GM20000 (cell line): ENCODE results near the gene GRAMD1B.

Experiments
- DNase-seq: peaks from one replicate; pipeline ENCODE4 v3.0.0; 2012; ENCODE audit warnings: low spot score
- CTCF ChIP-seq: IDR thresholded peaks from 2 replicates; pipeline ENCODE4 v1.5.1; 2012; ENCODE audit warnings: mild to moderate bottlenecking, control low read depth; ENCODE audit errors: extremely low read depth, missing control alignments

Gene GRAMD1B

GRCh38 chr11:123523539-123523938 is 93.5 kb downstream of the GRAMD1B start:
- TF ChIP-seq CTCF = no peak
- no peak for DNase-seq

- TF ChIP-seq CTCF = no peak
- DNase-seq = no peak
Observed at GRCh38 chr11:123525097-123525496, 95.0 kb downstream of the GRAMD1B start.

GRCh38 chr11:123525511-123525918 is 95.4 kb downstream of the GRAMD1B start:
- no peak for DNase-seq

GRCh38 chr11:123526027-123526805 is 96.1 kb downstream of the GRAMD1B start:
- TF ChIP-seq CTCF = no peak
- no peak for DNase-seq

More at GRCh38 chr11:123525511-123525918, 95.4 kb downstream of the GRAMD1B start:
- TF ChIP-seq CTCF = no peak

GRCh38 chr11:123526918-123527317 is 96.8 kb downstream of the GRAMD1B start:
- TF ChIP-seq CTCF = no peak
- DNase-seq = no peak

- TF ChIP-seq CTCF = no peak
- DNase-seq = no peak
Observed at GRCh38 chr11:123527526-123527925, 97.5 kb downstream of the GRAMD1B start.

GRCh38 chr11:123527947-123528346 is 97.9 kb downstream of the GRAMD1B start:
- TF ChIP-seq CTCF = no peak
- no peak for DNase-seq
